Retinal pigment epithelial cell (primary cell): ENCODE measurements around the gene TLE7.

Experiments used
- DNase-seq: peaks from one replicate; pipeline ENCODE4 v3.0.0-alpha.2; 2010; ENCODE audit warnings: low read depth
- H3K4me3 ChIP-seq: 2 replicates; pipeline ENCODE4 v1.5.1; 2011; ENCODE audit warnings: mild to moderate bottlenecking, low read length, control low read depth, moderate library complexity
- TF ChIP-seq, protein P1 (sequence below): conservative IDR thresholded peaks from 2 replicates; pipeline ENCODE4 v1.5.1; 2011; ENCODE audit warnings: low read depth, low read length, control low read depth, inconsistent platforms

Gene TLE7

DNA sequence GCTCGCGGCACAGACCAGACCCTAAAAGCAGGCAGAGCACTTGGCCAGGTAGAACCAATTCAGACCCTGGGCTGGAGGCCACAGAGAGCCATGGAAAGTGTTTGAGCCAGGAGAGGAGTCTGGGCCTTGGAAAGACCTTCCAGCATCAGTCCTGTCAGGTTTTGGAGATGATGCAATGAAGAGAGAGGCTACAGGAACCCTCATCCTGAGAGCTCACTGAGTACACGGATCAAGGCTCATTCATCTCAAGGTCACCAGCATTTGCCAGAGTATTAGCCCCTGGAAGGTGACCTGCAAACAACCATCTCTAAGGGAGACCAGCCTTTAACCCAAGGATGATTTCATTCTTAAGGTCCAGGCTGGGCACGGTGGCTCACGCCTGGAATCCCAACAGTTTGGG, 27.8 kb downstream of the TLE7 start:
- TF ChIP-seq, protein P1, sequence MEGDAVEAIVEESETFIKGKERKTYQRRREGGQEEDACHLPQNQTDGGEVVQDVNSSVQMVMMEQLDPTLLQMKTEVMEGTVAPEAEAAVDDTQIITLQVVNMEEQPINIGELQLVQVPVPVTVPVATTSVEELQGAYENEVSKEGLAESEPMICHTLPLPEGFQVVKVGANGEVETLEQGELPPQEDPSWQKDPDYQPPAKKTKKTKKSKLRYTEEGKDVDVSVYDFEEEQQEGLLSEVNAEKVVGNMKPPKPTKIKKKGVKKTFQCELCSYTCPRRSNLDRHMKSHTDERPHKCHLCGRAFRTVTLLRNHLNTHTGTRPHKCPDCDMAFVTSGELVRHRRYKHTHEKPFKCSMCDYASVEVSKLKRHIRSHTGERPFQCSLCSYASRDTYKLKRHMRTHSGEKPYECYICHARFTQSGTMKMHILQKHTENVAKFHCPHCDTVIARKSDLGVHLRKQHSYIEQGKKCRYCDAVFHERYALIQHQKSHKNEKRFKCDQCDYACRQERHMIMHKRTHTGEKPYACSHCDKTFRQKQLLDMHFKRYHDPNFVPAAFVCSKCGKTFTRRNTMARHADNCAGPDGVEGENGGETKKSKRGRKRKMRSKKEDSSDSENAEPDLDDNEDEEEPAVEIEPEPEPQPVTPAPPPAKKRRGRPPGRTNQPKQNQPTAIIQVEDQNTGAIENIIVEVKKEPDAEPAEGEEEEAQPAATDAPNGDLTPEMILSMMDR, result no peak
- no peak overlapping the region for H3K4me3 ChIP-seq
- DNase-seq, result no peak

DNA sequence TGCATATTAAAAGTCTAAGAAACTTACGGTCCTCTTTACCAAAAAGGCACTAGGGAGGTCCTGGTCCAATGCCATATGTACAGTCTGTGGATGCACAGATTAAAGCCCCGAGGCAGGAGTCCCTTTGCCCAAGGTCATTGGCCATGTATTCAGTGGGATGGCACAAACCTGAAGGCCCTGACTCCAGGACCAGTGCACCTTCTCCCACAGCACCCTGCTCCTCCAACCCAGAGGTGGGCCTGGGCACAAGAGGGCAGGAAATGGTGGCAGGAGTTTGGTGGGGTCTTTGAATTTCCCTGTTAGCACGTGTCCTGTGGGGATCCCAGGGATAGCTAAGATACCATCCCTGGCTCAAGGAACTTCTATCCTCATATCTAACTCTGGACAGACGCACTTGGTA, 28.5 kb downstream of the TLE7 start:
- TF ChIP-seq, protein P1, result no peak
- no peak for DNase-seq
- H3K4me3 ChIP-seq, result no peak overlapping the region

DNA sequence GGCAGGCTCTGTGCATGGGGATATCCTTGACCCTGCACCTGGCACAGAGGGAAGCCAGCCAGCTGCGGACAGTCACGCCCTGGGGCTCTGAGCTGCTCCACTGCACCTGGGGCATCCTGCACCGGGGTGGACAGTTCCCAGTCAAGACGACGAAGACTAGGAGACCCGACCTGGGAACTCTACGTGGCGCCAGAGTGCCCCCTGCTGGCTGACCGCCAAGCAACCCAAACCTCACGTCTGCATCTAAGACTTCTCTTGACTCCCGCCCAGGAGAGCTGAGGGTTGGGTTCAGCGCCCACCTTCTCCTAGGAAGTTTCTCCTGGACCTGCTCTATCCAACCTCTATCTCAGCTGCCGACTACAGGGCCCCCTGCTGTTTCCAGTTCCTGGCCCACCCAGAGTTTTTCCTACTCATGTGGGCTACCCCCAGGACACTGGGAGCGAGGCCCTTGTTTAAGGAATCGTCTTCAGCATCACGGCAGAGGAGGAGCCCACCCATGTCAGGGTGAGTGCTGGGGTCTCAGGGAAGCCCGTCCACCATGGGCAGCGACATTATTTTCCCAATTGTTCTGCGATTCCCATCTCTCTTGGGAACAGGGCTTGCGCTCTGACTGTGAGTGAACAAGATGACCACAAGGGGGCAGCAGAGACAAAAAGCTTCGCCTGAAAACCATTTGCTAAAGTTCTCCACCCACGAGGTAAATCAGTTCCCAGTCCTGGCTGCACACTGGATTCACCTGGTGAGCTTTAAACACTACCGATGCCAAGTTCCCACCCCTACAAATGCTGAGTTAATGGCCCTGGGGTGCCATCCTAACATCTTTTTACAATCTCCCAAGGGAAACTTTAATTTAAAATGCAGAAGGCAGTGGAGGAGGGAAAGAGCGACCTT, 29.3 kb downstream of the TLE7 start:
- TF ChIP-seq, protein P1, result peak; percentile 84
- DNase-seq, result peak; percentile 16
- H3K4me3 ChIP-seq, result no peak overlapping the region

DNA sequence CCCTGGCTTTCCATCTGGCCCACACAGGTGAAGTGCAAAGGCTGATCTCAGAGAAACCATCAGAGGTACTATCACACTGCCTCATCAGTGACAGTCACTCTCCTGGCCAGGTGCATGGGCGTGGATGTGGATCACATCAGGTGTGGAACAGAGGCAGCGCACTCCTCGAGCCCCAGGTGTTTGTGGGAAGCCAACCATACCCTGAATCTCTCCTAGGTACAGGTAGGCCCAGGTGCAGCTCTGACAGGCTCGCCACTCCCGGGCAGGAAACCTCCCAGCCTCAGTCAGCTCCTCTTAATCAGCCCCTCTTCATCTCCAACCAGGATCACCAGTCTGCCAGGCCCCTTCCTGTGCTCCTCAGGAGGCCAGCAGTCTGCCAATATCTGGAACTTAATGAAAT, 31.7 kb downstream of the TLE7 start:
- DNase-seq, result no peak
- TF ChIP-seq, protein P1, result no peak
- H3K4me3 ChIP-seq, result no peak overlapping the region

DNA sequence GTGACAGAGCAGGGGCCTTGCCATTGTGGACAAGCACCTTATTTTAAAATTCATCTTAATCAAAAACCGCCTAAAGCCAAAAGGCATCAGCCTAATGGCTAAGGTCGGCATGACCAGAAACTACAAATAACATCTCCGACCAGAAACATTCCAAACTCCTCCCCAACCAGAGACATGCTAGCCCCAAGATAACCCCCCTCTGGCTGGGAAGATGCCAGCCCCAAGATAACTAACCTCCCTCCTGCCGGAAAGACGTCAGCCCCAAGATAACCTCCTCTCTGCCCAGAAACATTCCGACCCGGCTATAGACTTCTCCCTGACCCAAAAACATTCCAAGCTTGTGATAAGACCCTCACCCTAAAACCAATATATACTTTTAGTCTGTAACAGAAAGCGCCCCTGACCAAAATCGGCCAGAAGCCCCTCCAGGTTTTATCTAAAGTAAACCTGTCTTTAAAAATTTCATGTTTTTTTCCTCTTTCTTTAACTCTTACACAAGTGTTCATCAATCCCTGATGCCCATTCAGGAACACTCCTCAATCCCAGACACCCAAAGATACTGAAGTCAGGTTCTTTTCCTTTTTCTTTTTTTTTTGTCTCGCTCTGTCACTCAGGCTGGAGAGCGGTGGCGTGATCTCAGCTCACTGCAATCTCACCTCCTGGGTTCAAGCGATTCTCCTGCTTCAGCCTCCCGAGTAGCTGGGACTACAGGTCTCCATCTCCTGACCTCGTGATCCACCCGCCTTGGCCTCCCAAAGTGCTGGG, 32.7 kb downstream of the TLE7 start:
- H3K4me3 ChIP-seq, result no peak overlapping the region
- DNase-seq, result no peak

DNA sequence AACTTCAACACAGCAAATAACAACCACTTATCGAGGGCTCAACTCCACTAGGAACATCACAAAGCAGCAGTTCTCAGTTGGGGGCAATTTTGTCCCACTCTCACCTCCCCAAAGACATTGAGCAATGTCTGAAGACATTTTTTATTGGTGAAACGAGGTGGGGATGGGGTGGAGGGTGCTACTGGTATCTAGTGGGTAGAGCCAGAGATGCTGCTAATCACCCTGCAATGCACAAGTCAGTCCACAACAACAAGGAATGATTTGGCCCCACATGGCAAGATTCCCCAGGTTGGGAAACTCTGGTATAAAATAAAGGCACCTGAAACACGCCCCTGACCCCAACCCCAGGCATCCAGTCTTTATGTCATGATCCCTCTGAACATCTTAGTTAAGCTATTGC, 33.3 kb downstream of the TLE7 start:
- TF ChIP-seq, protein P1, result no peak
- DNase-seq, result no peak
- H3K4me3 ChIP-seq, result no peak overlapping the region

More for the DNA sequence above, 32.7 kb downstream of the TLE7 start:
- TF ChIP-seq, protein P1, result no peak
